Retinal pigment epithelial cell (primary cell): ENCODE measurements around the gene HOXD3.

Source experiments
- DNase-seq: peaks from one replicate; pipeline ENCODE4 v3.0.0-alpha.2; 2010; ENCODE audit warnings: low read depth
- H3K4me3 ChIP-seq: 2 replicates; pipeline ENCODE4 v1.5.1; 2011; ENCODE audit warnings: mild to moderate bottlenecking, low read length, control low read depth, moderate library complexity
- CTCF ChIP-seq: conservative IDR thresholded peaks from 2 replicates; pipeline ENCODE4 v1.5.1; 2011; ENCODE audit warnings: low read depth, low read length, control low read depth, inconsistent platforms

HOXD3 gene

GRCh38 chr2:176189681-176190641 is 32.9 kb downstream of the HOXD3 start:
- no peak for DNase-seq
- no peak overlapping the region for H3K4me3 ChIP-seq
- no peak for TF ChIP-seq CTCF

GRCh38 chr2:176192351-176192750 is 35.2 kb downstream of the HOXD3 start:
- no peak for TF ChIP-seq CTCF
- DNase-seq = no peak
- H3K4me3 ChIP-seq = no peak overlapping the region

- DNase-seq = no peak
- no peak overlapping the region for H3K4me3 ChIP-seq
- TF ChIP-seq CTCF = no peak
These were observed 35.9 kb downstream of the HOXD3 start for GRCh38 chr2:176193048-176193447.

GRCh38 chr2:176199902-176200301 is 42.8 kb downstream of the HOXD3 start:
- H3K4me3 ChIP-seq = no peak overlapping the region
- no peak for DNase-seq
- no peak for TF ChIP-seq CTCF

- DNase-seq = no peak
- no peak for TF ChIP-seq CTCF
- H3K4me3 ChIP-seq = no peak overlapping the region
These were observed 43.9 kb downstream of the HOXD3 start for GRCh38 chr2:176200971-176201370.

- TF ChIP-seq CTCF = no peak
- no peak overlapping the region for H3K4me3 ChIP-seq
- no peak for DNase-seq
These were observed 45.4 kb downstream of the HOXD3 start for GRCh38 chr2:176202491-176202890.

- DNase-seq = no peak
- TF ChIP-seq CTCF = no peak
- no peak overlapping the region for H3K4me3 ChIP-seq
These were observed 48.0 kb downstream of the HOXD3 start for GRCh38 chr2:176205126-176205525.
